GM12878 (cell line): ENCODE data around the gene CRYBA2. TPM values are rescaled to one million over a fixed set of nuclear protein-coding genes. Genes with fewer than 3 reads are reported as not detected.
A peak's percentile ranks its signal among the peaks of the same experiment; 100 is the strongest.

ENCODE experiments used
- ATAC-seq: fragments of 200-7000 bp; cut with Tn5 transposase; 3 replicates; pipeline ENCODE4 v1.9.1; 2020; ENCODE audit warnings: mild to moderate bottlenecking, moderate library complexity
- BruUV-seq: library from RNA; stranded (reverse); fragments of 400-500 nt; replicated peaks from 2 replicates; lab custom pipeline; 2021; lab: Mats Ljungman, UMichigan
- CTCF ChIA-PET: fragments of 300-600 bp; sonication (Branson Sonifier 250); formaldehyde crosslinking; extraction: SDS; loops from one replicate; lab custom pipeline; 2021; ENCODE audit warnings: inconsistent platforms; lab: Yijun Ruan, JAX
- POLR2A ChIA-PET: fragments of 350-600 bp; formaldehyde crosslinking; extraction: SDS; loops from one replicate; lab custom pipeline; 2021; ENCODE audit warnings: inconsistent platforms; lab: Charles Lee
- RAD21 ChIA-PET: fragments of 300-600 bp; sonication (Branson Sonifier 250); formaldehyde crosslinking; loops from one replicate; lab custom pipeline; 2023; ENCODE audit warnings: antibody characterized with exemption; ENCODE audit not compliant: unreplicated experiment; lab: Charles Lee
- SMC1A ChIA-PET: fragments of 300-600 bp; sonication (Branson Sonifier 250); formaldehyde crosslinking; loops from one replicate; lab custom pipeline; 2023; ENCODE audit not compliant: unreplicated experiment, uncharacterized antibody; lab: Charles Lee
- DNase-seq: peaks from one replicate; pipeline ENCODE4 v3.0.0-alpha.2; 2011; ENCODE audit warnings: low read depth, low spot score
- FAIRE-seq: peaks from 3 replicates; lab custom pipeline; 2011; peaks lifted over from hg19 to GRCh38; lab: Jason Lieb, UNC
- H2AFZ ChIP-seq: 2 replicates; pipeline ENCODE4 v1.6.0; 2011; ENCODE audit warnings: low read depth, low read length, control low read depth; ENCODE audit not compliant: control insufficient read depth
- H3K27ac ChIP-seq: 2 replicates; pipeline ENCODE4 v1.5.1; 2011; ENCODE audit warnings: control low read depth; ENCODE audit not compliant: control insufficient read depth, insufficient read depth
- H3K27me3 ChIP-seq, 2 experiments: replicated peaks in 1 of 2; 2 replicates each; pipeline versions ENCODE4 v1.6.0 to v1.6.1; 2011; ENCODE audit warnings: low read length in 1 of 2; ENCODE audit not compliant: control insufficient read depth in 2 of 2, insufficient read depth in 2 of 2
- H3K36me3 ChIP-seq, 2 experiments: 2 replicates each; pipeline ENCODE4 v1.5.1; 2011; ENCODE audit warnings: low read length in 1 of 2; ENCODE audit not compliant: control insufficient read depth in 2 of 2, insufficient read depth in 2 of 2
- H3K4me1 ChIP-seq: 2 replicates; pipeline ENCODE4 v1.6.1; 2011; ENCODE audit warnings: mild to moderate bottlenecking, low read length, moderate library complexity, mixed read lengths; ENCODE audit not compliant: control insufficient read depth, insufficient read depth
- H3K4me2 ChIP-seq: 2 replicates; pipeline ENCODE4 v1.6.0; 2011; ENCODE audit warnings: control low read depth; ENCODE audit not compliant: control insufficient read depth, insufficient read depth
- H3K4me3 ChIP-seq: fragments of 200-600 bp; sonication (generic); 2 replicates; pipeline ENCODE4 v1.5.1; 2016
- H3K79me2 ChIP-seq: 2 replicates; pipeline ENCODE4 v1.6.0; 2011; ENCODE audit warnings: low read length; ENCODE audit not compliant: control insufficient read depth, insufficient read depth
- H3K9ac ChIP-seq: 2 replicates; pipeline ENCODE4 v1.8.0; 2011; ENCODE audit warnings: low read length, control low read depth, mixed read lengths; ENCODE audit not compliant: control insufficient read depth, insufficient read depth
- H3K9me3 ChIP-seq: replicated peaks from 3 replicates; pipeline ENCODE4 v1.5.1; 2011; ENCODE audit warnings: mild to moderate bottlenecking, low read length; ENCODE audit not compliant: control insufficient read depth, insufficient read depth
- H4K20me1 ChIP-seq: 2 replicates; pipeline ENCODE4 v1.6.0; 2011; ENCODE audit not compliant: control insufficient read depth, insufficient read depth
- ZZZ3 ChIP-seq: IDR thresholded peaks from 2 replicates; pipeline ENCODE4 v1.6.1; 2011; ENCODE audit warnings: low read depth; ENCODE audit not compliant: control insufficient read depth, insufficient read length
- WGBS: methylation state at CpG from one replicate; pipeline ENCODE4 v1.1.6; 2016; ENCODE audit warnings: low lambda C conversion rate; ENCODE audit not compliant: insufficient replicate concordance, insufficient coverage; ENCODE audit errors: missing lambda C conversion rate; 5-methylcytosine and 5-hydroxymethylcytosine counted together
- in situ Hi-C: fragments of 300-500 bp; cut with MboI; formaldehyde crosslinking; loops from 9 replicates; pipeline ENCODE4 v1.14.3; 2018; ENCODE audit warnings: mixed read lengths
- intact Hi-C: fragments of 100-400 bp; cut with micrococcal nuclease; formaldehyde crosslinking; loops from one replicate; pipeline ENCODE4 v1.14.2; 2022; ENCODE audit not compliant: unreplicated experiment
- polyA plus RNA-seq, 11 experiments: library from polyadenylated mRNA; depleted of rRNA in 4 of 11; unstranded in 6 of 11; stranded (reverse) in 5 of 11; fragments of >200 nt; fragmentation: Nextera tagmentation in 4 of 11; fragmentation: Illumina TruSeq in 1 of 11; extraction: Ambion mirVana in 4 of 11; extraction: Trizol in 1 of 11; gene quantifications; 1 replicate in 1 of 11; 2 replicates in 10 of 11; pipeline versions ENCODE4 v1.2.1 to v1.2.3, GENCODE V29; 2011 to 2016; ENCODE audit warnings: inconsistent platforms in 2 of 11, missing spikeins in 2 of 11, low read depth in 1 of 11
- total RNA-seq, 4 experiments: library from RNA; depleted of rRNA in 3 of 4; stranded (reverse); fragments of >200 nt in 3 of 4; fragmentation: Illumina TruSeq in 1 of 4; extraction: Trizol in 1 of 4; gene quantifications; 2 replicates each; pipeline versions ENCODE4 v1.2.1 to v1.2.3, GENCODE V29; 2013 to 2021
- TF ChIP-seq, protein P1 (sequence below), 3 experiments: IDR thresholded peaks in 2 of 3; conservative IDR thresholded peaks in 1 of 3; 2 replicates each; pipeline ENCODE4 v1.5.1; 2011; ENCODE audit warnings: low read depth in 3 of 3, low read length in 3 of 3, mild to moderate bottlenecking in 3 of 3, control low read depth in 2 of 3, moderate library complexity in 2 of 3, inconsistent platforms in 1 of 3, mixed read lengths in 1 of 3; ENCODE audit not compliant: control insufficient read depth in 2 of 3, insufficient read depth in 1 of 3; ENCODE audit errors: extremely low read depth in 1 of 3

The CRYBA2 gene
- total and polyA plus RNA-seq, 10 of the 15 experiments (the other 5 are each of a cell fraction or from before 2014, with no cell fraction given): not detected

DNA sequence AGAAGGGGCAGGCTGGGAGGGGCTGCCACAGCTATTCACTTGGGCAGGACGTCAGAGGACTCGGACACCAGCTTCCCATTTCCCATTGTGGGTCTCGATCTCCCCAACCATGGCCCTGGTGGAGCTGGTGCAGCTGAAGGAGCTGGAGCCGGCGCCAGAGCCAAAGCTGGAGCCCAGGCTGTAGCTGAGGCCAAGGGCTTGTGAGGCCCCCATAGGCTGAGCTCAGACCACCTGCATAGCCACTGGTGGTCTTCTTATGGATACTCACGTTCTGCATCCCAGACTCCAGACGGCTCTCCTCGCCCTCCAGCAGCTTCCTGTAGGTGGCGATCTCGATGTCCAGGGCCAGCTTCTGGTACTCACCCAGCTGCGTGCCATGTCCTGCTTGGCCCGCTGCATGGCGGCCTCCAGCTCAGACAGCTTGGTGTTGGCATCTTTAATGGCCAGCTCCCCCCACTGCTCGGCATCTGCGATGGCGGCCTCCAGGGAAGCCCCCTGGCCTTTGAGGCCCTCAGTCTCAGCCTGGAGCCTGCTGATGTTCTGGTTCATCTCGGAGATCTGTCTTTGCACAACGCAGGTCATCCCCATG, 39.8 kb downstream of the CRYBA2 start:
- Histone ChIP-seq H3K4me2 (no peak overlapping the region), H3K27me3 (peaks cover 2% of the 10 kb centered on the region in 2 experiments; a peak in 3 of 4 replicates), H3K4me3 (no peak overlapping the region)
- DNase-seq: no peak
- SMC1A ChIA-PET: interaction anchor here (0.6 kb wide), 1 partner anchor 43 kb away, joined by 3 read pairs; no protein-coding TSS in a partner anchor
- intact Hi-C loops (no loop called here), in situ Hi-C loops (no loop called here)
- RAD21 ChIA-PET: interaction anchor here (2.0 kb wide), 1 partner anchor 77 kb away, joined by 5 read pairs; no protein-coding TSS in a partner anchor
- no TSS peak for BruUV-seq
- TF ChIP-seq, protein P1, sequence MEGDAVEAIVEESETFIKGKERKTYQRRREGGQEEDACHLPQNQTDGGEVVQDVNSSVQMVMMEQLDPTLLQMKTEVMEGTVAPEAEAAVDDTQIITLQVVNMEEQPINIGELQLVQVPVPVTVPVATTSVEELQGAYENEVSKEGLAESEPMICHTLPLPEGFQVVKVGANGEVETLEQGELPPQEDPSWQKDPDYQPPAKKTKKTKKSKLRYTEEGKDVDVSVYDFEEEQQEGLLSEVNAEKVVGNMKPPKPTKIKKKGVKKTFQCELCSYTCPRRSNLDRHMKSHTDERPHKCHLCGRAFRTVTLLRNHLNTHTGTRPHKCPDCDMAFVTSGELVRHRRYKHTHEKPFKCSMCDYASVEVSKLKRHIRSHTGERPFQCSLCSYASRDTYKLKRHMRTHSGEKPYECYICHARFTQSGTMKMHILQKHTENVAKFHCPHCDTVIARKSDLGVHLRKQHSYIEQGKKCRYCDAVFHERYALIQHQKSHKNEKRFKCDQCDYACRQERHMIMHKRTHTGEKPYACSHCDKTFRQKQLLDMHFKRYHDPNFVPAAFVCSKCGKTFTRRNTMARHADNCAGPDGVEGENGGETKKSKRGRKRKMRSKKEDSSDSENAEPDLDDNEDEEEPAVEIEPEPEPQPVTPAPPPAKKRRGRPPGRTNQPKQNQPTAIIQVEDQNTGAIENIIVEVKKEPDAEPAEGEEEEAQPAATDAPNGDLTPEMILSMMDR (IDR thresholded peaks at IDR 0.05 in 2 of 3, conservative IDR thresholded peaks at IDR 0.05 in 1 of 3; ENCODE audit: control insufficient read depth in 2 of 3, extremely low read depth in 1 of 3, insufficient read depth in 1 of 3, low read depth in 3 of 3, low read length in 3 of 3): 0 out of 6 replicates have a peak, but pooled peaks of 1 of the 3 experiments have one; percentile 12
- TF ChIP-seq ZZZ3: no peak
- TF ChIP-seq, all 136 proteins: peak for 1
- no peak overlapping the region for H3K9ac ChIP-seq
- H4K20me1 ChIP-seq: no peaks in the 10 kb centered on the region
- no peaks in the 10 kb centered on the region for H3K36me3 ChIP-seq
- FAIRE-seq (no peak), ATAC-seq (no peak)
- no peak overlapping the region for H3K27ac ChIP-seq
- H2AFZ ChIP-seq: no peak overlapping the region
- CTCF ChIA-PET: interaction anchor here (1.0 to 2.0 kb wide), 8 partner anchors 9 to 77 kb away, joined by 3 to 8 read pairs (median 4); no protein-coding TSS in a partner anchor
- POLR2A ChIA-PET: interaction anchor here (0.6 kb wide), 1 partner anchor 541 kb away, joined by 7 read pairs; no protein-coding TSS in a partner anchor
- 37% methylated on average over 18 of the region's 18 CpGs for WGBS
- no peaks in the 10 kb centered on the region for H3K79me2 ChIP-seq
- no peaks in the 10 kb centered on the region for H3K4me1 ChIP-seq
- H3K9me3 ChIP-seq: no peaks in the 10 kb centered on the region
